Sigmoid colon (tissue), 4 donors: ENCODE results near the gene MLC1.

ENCODE experiments used
- EP300 ChIP-seq, 4 donors: sonication (generic); formaldehyde crosslinking; IDR thresholded peaks; one replicate each; pipeline ENCODE4 v1.6.1; 2017; ENCODE audit warnings: antibody characterized with exemption in 4 of 4
- POLR2A ChIP-seq, 2 donors: fragments of 450-650 bp; IDR thresholded peaks; one replicate each; pipeline ENCODE4 v1.6.1; 2016; ENCODE audit warnings: antibody characterized with exemption in 2 of 2, mild to moderate bottlenecking in 2 of 2, moderate library complexity in 2 of 2
- POLR2AphosphoS5 ChIP-seq, 4 donors: sonication (generic); formaldehyde crosslinking; IDR thresholded peaks; one replicate each; pipeline ENCODE4 v1.6.1; 2017; ENCODE audit warnings: antibody characterized with exemption in 4 of 4
- TF ChIP-seq, protein P1 (sequence below), 4 experiments: fragments of 450-650 bp in 3 of 4; fragments of 200-600 bp in 1 of 4; IDR thresholded peaks; one replicate each; pipeline ENCODE4 v1.5.1; 2016 to 2019; ENCODE audit warnings: antibody characterized with exemption in 4 of 4, mild to moderate bottlenecking in 3 of 4, moderate library complexity in 2 of 4

DNA sequence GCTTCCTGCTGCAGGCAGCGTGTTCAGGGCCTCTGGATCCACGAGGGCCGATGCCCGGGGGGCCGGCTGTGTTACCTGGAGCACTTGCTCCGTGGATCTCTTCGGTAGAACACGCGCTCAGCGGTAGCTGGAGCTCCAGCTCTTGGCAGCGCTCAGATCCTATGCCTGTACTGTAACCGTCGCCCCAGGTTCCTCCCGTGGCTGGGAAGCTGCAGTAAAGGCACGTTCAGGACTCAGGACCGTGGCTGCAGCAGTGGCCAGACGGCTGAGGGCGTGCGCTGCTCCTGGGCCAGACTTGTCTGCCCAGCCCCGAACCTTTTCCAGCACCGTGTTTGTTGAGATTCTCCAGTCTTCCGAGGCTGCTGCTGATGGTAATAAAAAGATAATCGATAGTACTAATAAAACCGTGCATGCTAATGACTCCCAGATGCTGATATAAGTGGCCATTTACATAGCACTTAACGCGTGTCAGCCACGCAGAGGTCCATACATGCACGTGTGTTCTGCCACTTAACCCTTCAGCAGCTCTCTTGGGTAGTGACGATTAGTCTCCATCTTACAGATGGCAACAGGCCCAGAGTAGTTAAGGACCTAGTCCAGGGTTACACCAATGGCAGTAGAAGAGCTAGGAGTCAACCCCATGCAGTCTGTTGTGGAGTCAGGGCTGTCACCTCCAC, 6.0 kb upstream of the MLC1 start:
- TF ChIP-seq, protein P1, sequence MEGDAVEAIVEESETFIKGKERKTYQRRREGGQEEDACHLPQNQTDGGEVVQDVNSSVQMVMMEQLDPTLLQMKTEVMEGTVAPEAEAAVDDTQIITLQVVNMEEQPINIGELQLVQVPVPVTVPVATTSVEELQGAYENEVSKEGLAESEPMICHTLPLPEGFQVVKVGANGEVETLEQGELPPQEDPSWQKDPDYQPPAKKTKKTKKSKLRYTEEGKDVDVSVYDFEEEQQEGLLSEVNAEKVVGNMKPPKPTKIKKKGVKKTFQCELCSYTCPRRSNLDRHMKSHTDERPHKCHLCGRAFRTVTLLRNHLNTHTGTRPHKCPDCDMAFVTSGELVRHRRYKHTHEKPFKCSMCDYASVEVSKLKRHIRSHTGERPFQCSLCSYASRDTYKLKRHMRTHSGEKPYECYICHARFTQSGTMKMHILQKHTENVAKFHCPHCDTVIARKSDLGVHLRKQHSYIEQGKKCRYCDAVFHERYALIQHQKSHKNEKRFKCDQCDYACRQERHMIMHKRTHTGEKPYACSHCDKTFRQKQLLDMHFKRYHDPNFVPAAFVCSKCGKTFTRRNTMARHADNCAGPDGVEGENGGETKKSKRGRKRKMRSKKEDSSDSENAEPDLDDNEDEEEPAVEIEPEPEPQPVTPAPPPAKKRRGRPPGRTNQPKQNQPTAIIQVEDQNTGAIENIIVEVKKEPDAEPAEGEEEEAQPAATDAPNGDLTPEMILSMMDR (IDR thresholded peaks at IDR 0.05) = no peak
- TF ChIP-seq POLR2A (IDR thresholded peaks at IDR 0.05) (no peak), EP300 (IDR thresholded peaks at IDR 0.05) (no peak), POLR2AphosphoS5 (IDR thresholded peaks at IDR 0.05) (no peak)
